ENCODE data around the gene KLHL12.

- no peak for TF ChIP-seq CTCF (IDR thresholded peaks at IDR 0.05)
- no peak for TF ChIP-seq POLR2A (IDR thresholded peaks at IDR 0.05)
Measured at GRCh38 chr1:202915146-202915545, 11.9 kb downstream of the KLHL12 start.

All from testis (tissue), 2 donors.